Measurements from ENCODE around the gene GALR3.
A peak's percentile ranks its signal among the peaks of the same experiment; 100 is the strongest.

The GALR3 gene

DNA sequence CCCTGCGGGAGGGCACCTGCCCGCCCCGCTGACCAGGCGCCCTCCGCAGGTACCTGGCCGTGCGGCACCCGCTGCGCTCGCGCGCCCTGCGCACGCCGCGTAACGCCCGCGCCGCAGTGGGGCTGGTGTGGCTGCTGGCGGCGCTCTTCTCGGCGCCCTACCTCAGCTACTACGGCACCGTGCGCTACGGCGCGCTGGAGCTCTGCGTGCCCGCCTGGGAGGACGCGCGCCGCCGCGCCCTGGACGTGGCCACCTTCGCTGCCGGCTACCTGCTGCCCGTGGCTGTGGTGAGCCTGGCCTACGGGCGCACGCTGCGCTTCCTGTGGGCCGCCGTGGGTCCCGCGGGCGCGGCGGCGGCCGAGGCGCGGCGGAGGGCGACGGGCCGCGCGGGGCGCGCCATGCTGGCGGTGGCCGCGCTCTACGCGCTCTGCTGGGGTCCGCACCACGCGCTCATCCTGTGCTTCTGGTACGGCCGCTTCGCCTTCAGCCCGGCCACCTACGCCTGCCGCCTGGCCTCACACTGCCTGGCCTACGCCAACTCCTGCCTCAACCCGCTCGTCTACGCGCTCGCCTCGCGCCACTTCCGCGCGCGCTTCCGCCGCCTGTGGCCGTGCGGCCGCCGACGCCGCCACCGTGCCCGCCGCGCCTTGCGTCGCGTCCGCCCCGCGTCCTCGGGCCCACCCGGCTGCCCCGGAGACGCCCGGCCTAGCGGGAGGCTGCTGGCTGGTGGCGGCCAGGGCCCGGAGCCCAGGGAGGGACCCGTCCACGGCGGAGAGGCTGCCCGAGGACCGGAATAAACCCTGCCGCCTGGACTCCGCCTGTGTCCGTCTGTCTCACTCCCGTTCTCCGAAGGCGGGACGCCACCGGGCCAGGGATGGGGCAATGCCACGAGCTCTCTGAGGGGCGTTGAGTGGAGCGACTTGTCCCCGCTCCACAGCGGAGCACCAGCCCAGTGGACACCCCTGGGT, 1.8 kb downstream of the GALR3 start:
- DNase-seq = no peak

DNA sequence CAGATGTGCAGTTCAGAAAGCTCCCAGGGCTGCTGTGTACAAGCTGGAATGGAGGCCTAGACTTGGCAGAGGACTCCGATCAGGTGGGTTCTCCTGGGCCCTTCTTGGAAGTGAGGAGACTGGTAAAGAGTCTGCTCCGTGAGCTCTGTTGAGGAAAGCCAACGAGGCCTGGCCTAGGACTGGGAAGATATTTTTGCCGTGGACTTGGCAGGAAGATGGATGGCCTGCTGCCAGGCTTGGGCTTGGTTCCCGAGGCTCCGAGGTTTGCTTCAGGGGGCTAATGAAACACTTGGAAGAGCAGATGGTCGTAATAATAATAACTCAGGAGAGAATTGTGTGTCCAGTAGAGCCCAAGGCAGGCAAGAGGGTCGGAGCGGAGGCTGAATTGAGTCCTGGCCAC, 3.9 kb downstream of the GALR3 start:
- DNase-seq = no peak

DNA sequence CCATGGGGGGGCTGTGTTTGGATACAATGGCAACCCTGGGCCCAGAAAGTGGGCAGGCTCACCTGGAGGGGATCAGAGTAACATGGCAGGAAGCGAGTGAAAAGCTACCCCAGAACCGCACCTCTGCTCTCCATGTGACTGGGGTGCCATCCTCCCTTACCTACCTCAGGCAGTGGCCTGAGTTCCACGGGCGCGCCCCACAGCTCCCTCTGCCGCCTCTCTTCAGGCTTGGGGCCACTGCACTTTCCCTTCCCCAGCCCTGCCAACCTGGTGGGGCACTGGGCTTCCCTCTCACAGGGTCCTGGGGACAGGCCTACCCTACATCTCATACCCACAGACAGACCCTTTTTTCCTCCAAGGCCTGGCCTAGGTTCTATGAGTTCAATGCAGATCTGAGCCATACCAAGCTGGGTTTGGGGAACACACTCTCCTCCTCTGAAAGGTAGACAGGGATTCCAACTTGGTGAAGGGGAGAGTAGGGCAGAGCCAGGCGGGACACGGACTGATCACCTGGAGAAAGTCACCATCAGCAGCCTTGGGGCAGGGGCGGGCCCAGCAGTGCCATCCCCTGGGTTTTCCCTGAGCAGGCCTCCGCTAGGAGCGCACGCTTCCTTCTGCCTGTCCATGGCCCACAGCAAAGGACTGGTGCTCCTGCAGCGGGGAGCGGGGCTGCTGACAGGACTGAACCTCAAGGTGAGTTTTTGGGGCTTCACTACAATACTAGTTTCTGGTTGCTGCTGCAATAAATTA, 7.1 kb downstream of the GALR3 start:
- DNase-seq = no peak

DNA sequence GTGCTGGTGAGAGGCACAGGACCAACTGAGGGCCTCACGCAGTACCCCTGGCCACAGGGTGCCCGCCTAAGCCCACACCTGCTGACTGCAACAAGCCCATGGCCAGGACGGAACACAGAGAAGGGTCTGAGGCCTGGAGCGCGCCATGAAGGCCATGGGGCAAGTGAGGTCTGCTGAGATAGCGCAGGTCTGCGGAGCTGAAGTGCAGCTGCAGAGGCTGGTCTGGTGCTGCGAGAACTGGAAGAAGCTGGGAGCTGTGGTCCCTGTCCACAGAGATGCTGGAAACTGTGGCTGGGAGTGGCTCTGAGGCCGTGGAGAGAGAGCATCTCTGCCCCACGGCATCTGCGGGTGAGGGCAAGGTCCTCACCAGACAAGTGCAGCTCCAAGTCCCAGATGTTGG, 8.3 kb downstream of the GALR3 start:
- DNase-seq = no peak

DNA sequence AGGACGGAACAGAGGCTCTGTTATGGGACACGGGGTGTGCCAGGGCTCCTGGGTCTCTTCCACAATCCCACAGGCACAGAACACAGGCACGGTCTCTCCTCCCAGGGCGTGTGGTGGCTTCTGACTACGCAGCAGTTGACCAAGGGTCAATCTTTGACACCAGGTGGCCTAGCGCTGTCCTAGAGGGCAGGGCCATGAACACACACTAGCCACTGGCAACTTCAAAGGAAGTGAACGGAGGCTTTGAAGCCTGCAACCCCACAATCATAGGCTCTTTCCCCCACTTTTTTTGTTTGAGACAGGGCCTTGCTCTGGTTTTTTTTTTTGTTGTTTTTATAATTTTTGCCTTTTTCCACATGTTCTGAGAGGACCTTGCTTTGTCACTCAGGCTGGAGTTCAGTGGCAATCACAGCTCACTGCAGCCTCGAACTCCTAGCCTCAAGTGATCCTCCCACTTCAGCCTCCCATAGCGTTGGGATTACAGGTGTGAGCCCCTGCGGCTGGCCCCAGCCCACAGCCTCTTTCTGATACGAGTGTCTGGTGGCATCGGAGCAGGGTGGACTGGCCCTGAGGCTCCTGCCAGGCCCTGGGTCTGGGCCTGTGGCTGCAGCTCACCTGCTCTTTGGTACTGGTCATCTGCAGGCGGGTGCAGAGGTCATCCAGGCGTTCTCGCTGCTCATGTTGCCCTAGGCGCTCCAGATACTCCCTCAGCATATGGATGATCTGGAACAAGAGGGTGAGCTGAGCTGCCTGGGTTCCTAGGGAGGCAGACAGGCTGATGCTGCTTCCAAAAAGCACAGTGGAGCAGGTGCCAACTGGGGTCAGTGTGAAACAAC, 9.1 kb downstream of the GALR3 start:
- no peak for DNase-seq

DNA sequence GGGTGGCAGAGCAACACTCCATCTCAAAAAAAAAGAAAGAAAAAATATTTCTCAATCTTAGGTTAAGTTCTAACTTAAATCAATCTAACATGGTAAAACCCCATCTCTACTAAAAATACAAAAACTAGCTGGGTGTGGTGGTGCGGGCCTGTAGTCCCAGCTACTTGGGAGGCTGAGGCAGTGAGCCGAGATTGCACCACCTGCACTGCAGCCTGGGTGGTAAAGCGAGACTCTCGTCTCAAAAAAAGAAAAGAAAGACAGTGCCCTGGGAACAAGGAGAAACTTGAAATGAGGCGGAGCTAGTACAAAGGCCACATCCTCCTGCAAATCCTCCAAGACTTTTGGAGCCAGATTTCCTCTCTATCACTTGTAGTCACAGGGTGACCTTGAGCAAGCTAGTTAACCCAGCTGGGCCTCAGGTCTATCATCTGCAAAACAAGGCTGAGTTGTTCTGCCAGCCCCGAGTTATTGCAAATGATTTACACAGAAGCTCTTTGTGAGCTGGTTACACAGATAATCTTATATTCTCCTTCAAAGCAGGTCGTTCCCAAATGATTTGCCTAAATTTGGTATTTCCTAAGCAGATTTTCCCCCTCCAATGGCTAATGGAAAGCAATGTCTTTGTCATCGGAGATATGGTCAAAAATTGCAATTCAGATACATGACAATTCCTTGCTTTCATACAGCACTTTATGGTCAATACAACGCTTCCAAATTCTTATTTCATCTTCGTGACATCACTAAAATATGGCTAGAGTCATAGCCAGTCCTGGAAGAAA, 19.0 kb downstream of the GALR3 start:
- no peak for DNase-seq

DNA sequence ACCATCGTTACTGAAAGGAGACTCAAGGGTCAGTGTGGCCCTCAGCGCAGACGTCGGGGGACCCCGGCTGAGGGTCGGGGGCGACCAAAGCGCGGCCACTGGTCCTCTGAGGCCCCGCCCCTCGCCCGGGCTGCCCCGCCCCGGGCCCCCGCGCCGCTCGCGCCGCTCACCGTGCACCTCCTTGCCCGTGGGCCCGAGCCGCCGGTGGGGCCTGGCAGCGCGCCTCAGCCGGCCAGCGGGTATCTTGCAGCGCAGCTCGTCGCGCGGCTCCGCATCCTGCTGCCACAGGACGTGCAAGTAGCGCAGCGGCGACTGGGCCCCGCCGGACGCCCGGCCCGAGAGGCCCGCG, 20.5 kb downstream of the GALR3 start:
- no peak for DNase-seq

DNA sequence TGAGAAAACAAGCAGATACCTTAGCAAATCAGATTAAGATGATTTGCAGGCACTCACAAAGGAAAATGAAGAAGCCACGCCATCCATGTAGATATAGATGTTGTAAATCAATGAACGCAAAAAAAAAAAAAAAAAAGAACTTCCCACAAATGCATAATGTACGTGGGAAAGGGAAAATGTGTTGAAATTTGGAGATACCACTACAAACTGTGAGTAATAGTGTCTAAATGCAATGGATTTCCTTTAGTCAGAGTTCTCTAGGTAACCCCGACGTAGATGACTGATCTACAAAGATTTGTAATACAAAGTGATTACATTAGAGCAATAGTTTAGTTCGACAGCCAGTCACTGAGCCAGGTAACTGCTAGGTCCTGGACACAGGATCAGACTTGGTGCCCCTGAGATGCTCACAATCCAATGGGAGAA, 21.7 kb downstream of the GALR3 start:
- DNase-seq = no peak

DNA sequence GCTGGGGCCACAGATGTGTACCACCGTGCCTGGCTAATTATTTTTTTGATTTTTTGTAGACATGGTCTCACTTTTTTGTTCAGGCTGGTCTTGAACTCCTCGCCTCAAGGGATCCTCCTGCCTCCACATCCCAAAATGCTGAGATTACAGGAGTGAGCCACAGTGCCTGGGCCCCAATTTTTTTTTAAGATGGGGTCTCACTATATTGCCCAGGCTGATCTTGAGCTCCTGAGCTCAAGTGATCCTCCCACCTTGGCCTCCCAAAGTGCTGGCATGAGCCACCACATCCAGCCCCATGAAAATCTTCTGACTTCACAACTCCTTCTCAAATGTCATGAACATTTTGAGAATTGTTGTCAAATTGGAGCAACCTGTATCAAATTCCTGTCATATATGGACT, 23.3 kb downstream of the GALR3 start:
- DNase-seq = no peak

DNA sequence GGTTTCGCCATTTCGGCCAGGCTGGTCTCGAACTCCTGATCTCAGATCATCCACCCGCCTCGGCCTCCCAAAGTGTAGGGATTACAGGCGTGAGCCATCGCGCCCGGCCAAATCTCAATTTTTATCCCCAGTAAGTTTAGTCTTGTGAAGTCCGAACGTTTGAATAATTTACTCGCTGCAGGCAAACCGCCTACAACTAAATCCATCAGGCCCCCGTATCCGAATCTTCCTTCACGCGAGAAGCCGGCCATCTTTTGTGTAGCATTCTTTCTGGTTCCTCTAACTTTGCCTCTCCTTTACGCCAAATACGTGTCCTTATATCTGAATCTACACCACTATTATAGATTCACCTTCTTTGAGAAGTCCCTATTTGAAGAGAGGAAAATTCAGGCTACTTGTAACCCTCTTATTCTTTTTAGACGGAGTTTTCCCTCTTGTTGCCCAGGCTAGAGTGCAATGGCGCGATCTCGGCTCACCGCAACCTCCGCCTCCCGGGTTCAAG, 25.5 kb downstream of the GALR3 start:
- DNase-seq = no peak

DNA sequence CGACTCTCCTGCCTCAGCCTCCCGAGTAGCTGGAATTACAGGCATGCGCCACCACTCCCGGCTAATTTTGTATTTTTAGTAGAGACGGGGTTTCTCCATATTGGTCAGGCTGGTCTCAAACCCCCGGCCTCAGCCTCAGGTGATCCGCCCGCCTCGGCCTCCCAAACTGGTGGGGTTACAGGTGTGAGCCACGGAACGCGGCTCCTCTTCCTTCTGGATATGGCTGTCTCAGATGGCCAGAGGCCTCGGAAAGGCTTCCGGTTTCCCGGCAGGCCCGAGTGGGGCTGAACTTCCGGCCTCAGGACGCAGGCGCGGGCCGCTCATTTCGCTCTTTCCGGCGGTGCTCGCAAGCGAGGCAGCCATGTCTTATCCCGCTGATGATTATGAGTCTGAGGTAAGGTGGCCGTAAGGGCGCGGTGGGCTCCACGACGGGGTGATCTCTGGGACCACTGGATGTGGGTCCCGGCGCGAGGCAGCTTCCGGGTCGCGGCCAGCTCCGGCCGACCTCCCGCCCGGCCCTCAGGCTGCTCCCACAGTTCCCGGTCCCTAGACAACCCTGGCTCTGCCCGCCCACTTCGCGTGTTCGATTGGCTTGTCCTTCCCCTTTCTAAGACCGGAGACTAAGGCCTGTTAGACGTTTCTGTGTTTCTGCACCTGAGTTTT, 26.0 kb downstream of the GALR3 start, which contains the start of gene EIF3L:
Gene EIF3L (plus strand): TSS at position 331 of the 663 bp plus-strand sequence. CDS start 31 bp downstream, at position 362.
- peak; percentile 45 for DNase-seq

DNA sequence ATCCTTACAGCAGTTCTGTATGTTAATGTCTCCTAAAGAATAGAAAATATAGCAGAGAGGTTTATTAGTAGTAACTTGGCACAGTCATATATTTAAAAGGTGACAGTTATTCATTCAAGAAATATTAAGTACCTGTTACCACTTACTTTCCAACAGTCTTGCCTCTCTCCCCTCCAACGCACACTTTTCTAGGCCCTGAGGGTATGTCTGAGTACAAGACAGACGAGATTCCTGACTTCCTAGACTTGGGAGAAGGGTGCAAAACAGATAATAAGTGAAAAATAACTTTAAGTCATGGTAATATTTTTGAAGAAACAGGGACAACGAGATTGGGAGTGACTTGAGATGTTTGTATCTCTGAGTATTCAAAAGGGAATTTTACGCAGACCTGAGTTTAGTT, 27.6 kb downstream of the GALR3 start:
- no peak for DNase-seq

DNA sequence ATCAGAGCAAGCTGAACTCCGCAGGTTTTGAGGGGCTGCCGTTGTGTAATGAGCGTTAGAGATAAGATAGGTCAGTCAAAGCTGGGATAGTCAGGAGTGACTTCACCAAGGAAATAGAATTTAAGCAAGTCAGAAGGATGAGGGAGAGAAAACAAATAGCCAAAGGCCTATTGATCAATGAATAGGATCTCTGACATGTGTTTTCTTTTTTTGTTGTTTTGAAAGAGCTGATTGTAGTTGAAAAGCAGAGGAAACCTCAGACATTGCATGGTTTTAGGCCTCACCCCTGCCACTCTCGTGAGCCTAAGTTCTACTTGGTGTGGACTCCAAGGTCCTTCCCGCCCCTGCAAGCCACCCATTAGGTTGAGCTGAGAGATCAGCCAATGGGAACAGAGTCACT, 29.2 kb downstream of the GALR3 start:
- DNase-seq = no peak

DNA sequence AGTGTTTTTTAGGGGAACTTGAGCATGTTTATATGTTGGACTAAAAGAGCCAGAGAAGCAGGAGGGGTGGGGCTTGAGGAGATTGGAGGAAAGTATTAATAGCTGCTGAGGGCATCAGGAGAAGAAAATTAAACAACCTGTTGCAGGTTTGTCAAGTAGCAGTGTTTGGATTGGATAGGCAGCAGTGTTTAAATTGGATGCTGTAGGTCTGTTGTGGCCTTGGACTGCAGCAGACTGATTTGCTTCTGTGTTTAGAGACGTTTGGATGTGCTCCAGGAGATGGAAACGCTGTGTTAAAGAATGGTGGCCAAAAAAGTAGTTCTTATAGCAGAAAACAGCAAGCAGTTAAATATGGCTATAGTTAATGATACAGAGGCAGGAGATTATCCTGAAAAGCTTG, 31.8 kb downstream of the GALR3 start:
- DNase-seq = no peak

DNA sequence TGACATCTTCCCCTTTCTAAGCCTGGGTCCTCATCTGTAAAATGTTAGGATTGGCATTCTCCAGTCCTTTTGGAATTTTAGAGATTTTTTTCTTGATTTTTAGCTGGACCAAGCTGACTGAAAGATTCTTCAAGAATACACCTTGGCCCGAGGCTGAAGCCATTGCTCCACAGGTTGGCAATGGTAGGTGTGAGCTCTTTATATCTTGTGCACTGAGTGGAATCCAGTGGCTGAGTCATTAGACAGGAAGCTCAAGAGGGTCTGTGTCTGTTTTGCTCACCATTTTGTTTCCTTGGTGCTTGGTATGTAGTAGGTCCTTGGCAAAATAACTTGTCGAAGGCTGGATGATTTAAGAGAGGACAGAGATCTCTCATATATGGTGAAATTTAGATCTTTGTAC, 32.3 kb downstream of the GALR3 start:
- DNase-seq = no peak

DNA sequence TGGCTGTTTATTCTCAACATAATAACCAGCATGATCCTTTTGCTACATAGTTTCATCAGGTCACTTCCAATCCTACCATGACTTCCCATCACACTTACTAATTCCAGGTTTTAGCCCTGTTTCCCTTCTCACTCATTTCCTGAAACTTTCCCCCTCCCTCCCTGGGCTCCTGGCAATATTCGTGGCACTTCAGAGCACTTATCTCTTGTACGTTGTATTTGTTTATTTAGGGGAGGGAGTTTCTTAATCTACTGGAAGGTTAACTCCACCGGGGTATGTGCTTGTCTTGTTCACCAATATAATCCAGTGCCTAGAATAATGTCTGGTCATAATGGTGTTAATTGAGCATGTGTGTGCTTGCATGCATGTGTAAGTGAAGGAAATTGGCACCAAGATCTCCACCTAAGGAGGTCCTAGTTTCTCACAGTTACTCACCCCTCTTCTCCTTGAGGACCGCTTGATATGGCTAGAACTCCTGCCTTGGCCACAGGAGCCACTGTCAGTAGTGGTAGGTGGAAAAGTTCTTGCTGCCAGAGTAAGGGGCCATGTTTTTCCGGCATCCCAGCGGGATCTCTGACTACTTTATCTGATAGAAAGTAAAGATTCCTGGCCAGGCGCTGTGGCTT, 37.7 kb downstream of the GALR3 start:
- DNase-seq = no peak

DNA sequence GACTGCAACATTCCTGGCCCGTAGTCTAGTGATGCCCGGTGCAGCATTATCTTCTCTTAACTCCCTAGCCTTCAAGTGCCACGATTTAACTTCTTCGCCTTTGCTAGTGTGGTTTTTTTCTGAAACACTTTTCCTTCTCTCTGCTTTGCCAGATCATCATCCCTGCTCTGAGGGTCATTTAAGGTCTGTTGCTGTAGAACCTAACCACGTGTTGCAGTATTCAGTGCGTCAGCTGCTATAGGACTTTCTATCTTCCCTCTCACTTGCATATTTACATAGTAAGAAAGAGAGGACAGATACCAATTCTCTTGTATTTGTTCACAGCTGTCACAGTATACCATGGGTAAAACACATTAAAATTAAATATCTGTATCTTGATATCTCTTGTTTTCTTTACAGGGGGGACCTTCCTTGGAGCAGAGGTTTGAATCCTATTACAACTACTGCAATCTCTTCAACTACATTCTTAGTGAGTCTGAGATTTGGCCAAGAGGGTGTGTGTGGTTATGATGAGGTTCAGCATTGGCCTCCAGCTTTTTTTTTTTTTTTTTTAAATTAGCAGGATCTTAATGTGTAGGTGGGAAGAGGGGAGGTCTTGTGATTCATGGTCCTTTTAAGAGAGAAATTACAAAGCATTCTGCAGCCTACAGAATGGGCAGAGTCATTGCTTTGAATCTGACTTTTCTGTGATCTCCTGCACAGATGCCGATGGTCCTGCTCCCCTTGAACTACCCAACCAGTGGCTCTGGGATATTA, 39.6 kb downstream of the GALR3 start:
- DNase-seq = no peak

DNA sequence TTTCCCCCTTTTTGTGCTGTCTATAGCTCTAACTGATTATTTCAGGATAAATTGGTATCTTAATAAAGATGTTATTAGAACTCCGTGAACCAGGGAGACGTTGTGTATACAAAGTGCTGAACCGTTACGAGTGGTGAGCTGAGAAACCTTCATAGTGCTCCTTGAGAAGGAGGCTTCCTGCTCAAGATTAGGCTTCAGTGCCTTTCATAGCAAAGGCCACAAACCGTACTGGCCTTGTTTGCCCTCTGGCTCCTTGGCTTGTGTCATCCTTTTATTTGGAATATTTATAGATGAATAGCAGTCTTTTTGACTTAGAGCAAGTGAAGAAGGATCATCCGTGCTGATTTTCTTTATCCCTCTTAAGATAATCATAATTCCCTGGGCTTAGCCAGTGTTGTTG, 42.3 kb downstream of the GALR3 start:
- no peak for DNase-seq

DNA sequence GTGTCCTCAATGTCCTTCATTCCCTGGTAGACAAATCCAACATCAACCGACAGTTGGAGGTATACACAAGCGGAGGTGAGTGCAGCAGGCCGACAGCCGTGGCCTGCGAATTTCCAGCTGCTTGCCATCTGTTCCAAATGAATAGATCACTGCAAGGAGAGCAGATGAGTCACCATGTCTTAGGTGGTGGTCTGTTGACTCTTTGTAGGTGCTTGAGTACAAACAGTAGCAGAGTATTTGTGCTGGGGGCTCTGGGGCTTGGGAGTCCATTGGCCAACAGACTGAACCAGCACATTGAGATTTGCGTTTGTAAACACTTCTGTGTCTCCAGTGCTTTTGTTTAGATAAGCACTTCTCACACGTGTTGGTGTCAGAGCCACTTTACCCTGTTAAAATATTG, 47.1 kb downstream of the GALR3 start:
- peak; percentile 26 for DNase-seq

Measured in NCI-H524 treated with DMSO at 0.1 percent for 48 hours (cell line).